DND-41 (cell line): Measurements from ENCODE around the gene CCDC148.

ENCODE experiments used
- ATAC-seq: fragments of 200-7000 bp; cut with Tn5 transposase; 3 replicates; pipeline ENCODE4 v1.9.1; 2021; ENCODE audit warnings: low read depth; ENCODE audit not compliant: insufficient read depth
- DNase-seq: peaks from one replicate; pipeline ENCODE4 v3.0.0-alpha.2; 2020
- H2AFZ ChIP-seq: 2 replicates; pipeline ENCODE4 v1.6.0; 2012; ENCODE audit warnings: low read depth, low read length
- H3K27ac ChIP-seq: 2 replicates; pipeline ENCODE4 v1.5.1; 2012; ENCODE audit warnings: low read length, inconsistent platforms
- H3K27me3 ChIP-seq: fragments of 200-600 bp; sonication (generic); 2 replicates; pipeline ENCODE4 v1.6.0; 2012; ENCODE audit warnings: low read length, mild to moderate bottlenecking, inconsistent platforms; ENCODE audit not compliant: insufficient read depth, poor library complexity
- H3K36me3 ChIP-seq: 2 replicates; pipeline ENCODE4 v1.5.1; 2012; ENCODE audit warnings: low read length, inconsistent platforms; ENCODE audit not compliant: insufficient read depth
- H3K4me1 ChIP-seq: 2 replicates; pipeline ENCODE4 v1.5.1; 2012; ENCODE audit warnings: mild to moderate bottlenecking, low read length; ENCODE audit not compliant: insufficient read depth
- H3K4me2 ChIP-seq: 2 replicates; pipeline ENCODE4 v1.6.0; 2012; ENCODE audit warnings: mild to moderate bottlenecking, moderate library complexity, low read length, inconsistent platforms; ENCODE audit not compliant: insufficient read depth
- H3K4me3 ChIP-seq, 2 experiments: fragments of 200-600 bp in 1 of 2; shearing (Covaris generic) in 1 of 2; 2 replicates each; pipeline ENCODE4 v1.5.1; 2012 to 2016; ENCODE audit warnings: inconsistent platforms in 2 of 2, low read length in 2 of 2, mild to moderate bottlenecking in 2 of 2, low read depth in 1 of 2, moderate library complexity in 1 of 2
- H3K79me2 ChIP-seq: 2 replicates; pipeline ENCODE4 v1.6.0; 2012; ENCODE audit warnings: low read length, inconsistent platforms; ENCODE audit not compliant: insufficient read depth
- H3K9ac ChIP-seq: 2 replicates; pipeline ENCODE4 v1.6.0; 2012; ENCODE audit warnings: low read depth, mild to moderate bottlenecking, inconsistent platforms, low read length, moderate library complexity
- H3K9me3 ChIP-seq: 2 replicates; pipeline ENCODE4 v1.5.1; 2012; ENCODE audit warnings: low read length, moderate library complexity, mild to moderate bottlenecking, inconsistent platforms; ENCODE audit not compliant: insufficient read depth, severe bottlenecking
- H4K20me1 ChIP-seq: 2 replicates; pipeline ENCODE4 v1.6.0; 2012; ENCODE audit warnings: low read length; ENCODE audit not compliant: insufficient read depth
- CTCF ChIP-seq: IDR thresholded peaks from 2 replicates; pipeline ENCODE4 v1.5.1; 2012; ENCODE audit warnings: borderline replicate concordance, low read length, moderate library complexity, mild to moderate bottlenecking; ENCODE audit not compliant: poor library complexity, severe bottlenecking; ENCODE audit errors: extremely low read depth
- EZH2 ChIP-seq: IDR thresholded peaks from 3 replicates; pipeline ENCODE4 v1.6.1; 2012; ENCODE audit warnings: borderline replicate concordance, low read depth, mild to moderate bottlenecking, moderate library complexity, low read length, inconsistent platforms; ENCODE audit not compliant: severe bottlenecking

Gene CCDC148

GRCh38 chr2:158456309-158457066 is at the start of gene CCDC148, which contains the start of gene PKP4:
Gene CCDC148 (minus strand): TSS chr2:158456753. CDS start chr2:158456439, 314 bp downstream.
Gene PKP4 (plus strand): TSS chr2:158456952. CDS start chr2:158533185, 76,233 bp downstream.
- H4K20me1 ChIP-seq: peaks cover 25% of the 10 kb centered on the region
- DNase-seq (peak; percentile 91), ATAC-seq (peak; percentile 90)
- no peaks in the 10 kb centered on the region for H3K9me3 ChIP-seq
- peaks cover 29% of the 10 kb centered on the region for H3K4me1 ChIP-seq
- no peak for TF ChIP-seq EZH2
- TF ChIP-seq CTCF: no peak
- peak within 1 kb of the TSS; percentile 78 to 94; a peak in 3 of 4 replicates for H3K4me3 ChIP-seq
- no peaks in the 10 kb centered on the region; the same call in none of the 2 replicates for H3K36me3 ChIP-seq
- peaks cover 10% of the 10 kb centered on the region for H3K27me3 ChIP-seq
- peak within 1 kb of the TSS; percentile 82 for H3K9ac ChIP-seq
- peak within 1 kb of the TSS; percentile 73 for H3K27ac ChIP-seq
- peaks cover 38% of the 10 kb centered on the region for H3K79me2 ChIP-seq
- H2AFZ ChIP-seq: peak within 1 kb of the TSS; percentile 96
- H3K4me2 ChIP-seq: peak within 1 kb of the TSS; percentile 94

- Histone ChIP-seq H3K36me3 (no peaks in the 10 kb centered on the region), H3K4me3 (no peak overlapping the region), H4K20me1 (peaks cover 19% of the 10 kb centered on the region; the same call in 1 of the 2 replicates), H3K9ac (no peak overlapping the region), H3K27ac (no peak overlapping the region), H3K4me1 (no peaks in the 10 kb centered on the region), H3K4me2 (no peak overlapping the region), H3K79me2 (peaks cover 15% of the 10 kb centered on the region), H2AFZ (no peak overlapping the region), H3K9me3 (no peaks in the 10 kb centered on the region), H3K27me3 (no peaks in the 10 kb centered on the region)
- DNase-seq: no peak
- no peak for TF ChIP-seq CTCF
- TF ChIP-seq EZH2: no peak
- ATAC-seq: no peak
These were observed 48.9 kb upstream of the CCDC148 start for GRCh38 chr2:158505448-158505934.

GRCh38 chr2:158504088-158504487 is 47.5 kb upstream of the CCDC148 start:
- ATAC-seq: no peak
- Histone ChIP-seq H3K9ac (no peak overlapping the region), H3K4me1 (no peaks in the 10 kb centered on the region), H3K27me3 (no peaks in the 10 kb centered on the region), H3K27ac (no peak overlapping the region), H3K4me2 (no peak overlapping the region), H3K9me3 (no peaks in the 10 kb centered on the region), H4K20me1 (peaks cover 23% of the 10 kb centered on the region; the same call in 1 of the 2 replicates), H2AFZ (no peak overlapping the region), H3K4me3 (no peak overlapping the region), H3K36me3 (no peaks in the 10 kb centered on the region), H3K79me2 (peaks cover 22% of the 10 kb centered on the region)
- DNase-seq: no peak
- TF ChIP-seq EZH2 (no peak), CTCF (no peak)
